ENCODE data around the gene PHF5A. TPM values are rescaled to one million over a fixed set of nuclear protein-coding genes. Genes with fewer than 3 reads are reported as not detected.
"Not testable (repeated sequence)": the region's sequence is repeated elsewhere in the genome, so short reads cannot be mapped to it uniquely, and the experiment has no call there.

PHF5A gene
- total RNA-seq, 1 donor from 2014 or later = 54.6 TPM

GRCh38 chr22:41436322-41437113 is 32.0 kb downstream of the PHF5A start:
- Mint-ChIP-seq H3K4me1 (ENCODE audit: unreplicated experiment) (no peaks in the 10 kb centered on the region), H3K36me3 (ENCODE audit: low read depth, unreplicated experiment) (peaks cover 17% of the 10 kb centered on the region), H3K9me3 (ENCODE audit: unreplicated experiment) (no peaks in the 10 kb centered on the region), H3K4me3 (ENCODE audit: unreplicated experiment) (no peak overlapping the region), H3K27ac (ENCODE audit: unreplicated experiment) (no peak overlapping the region), H3K27me3 (ENCODE audit: unreplicated experiment) (peaks cover 3% of the 10 kb centered on the region)
- DNase-seq (ENCODE audit: low spot score) = no peak
- TF ChIP-seq, protein P1, sequence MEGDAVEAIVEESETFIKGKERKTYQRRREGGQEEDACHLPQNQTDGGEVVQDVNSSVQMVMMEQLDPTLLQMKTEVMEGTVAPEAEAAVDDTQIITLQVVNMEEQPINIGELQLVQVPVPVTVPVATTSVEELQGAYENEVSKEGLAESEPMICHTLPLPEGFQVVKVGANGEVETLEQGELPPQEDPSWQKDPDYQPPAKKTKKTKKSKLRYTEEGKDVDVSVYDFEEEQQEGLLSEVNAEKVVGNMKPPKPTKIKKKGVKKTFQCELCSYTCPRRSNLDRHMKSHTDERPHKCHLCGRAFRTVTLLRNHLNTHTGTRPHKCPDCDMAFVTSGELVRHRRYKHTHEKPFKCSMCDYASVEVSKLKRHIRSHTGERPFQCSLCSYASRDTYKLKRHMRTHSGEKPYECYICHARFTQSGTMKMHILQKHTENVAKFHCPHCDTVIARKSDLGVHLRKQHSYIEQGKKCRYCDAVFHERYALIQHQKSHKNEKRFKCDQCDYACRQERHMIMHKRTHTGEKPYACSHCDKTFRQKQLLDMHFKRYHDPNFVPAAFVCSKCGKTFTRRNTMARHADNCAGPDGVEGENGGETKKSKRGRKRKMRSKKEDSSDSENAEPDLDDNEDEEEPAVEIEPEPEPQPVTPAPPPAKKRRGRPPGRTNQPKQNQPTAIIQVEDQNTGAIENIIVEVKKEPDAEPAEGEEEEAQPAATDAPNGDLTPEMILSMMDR (IDR thresholded peaks at IDR 0.05; ENCODE audit: unreplicated experiment) = no peak

DNA sequence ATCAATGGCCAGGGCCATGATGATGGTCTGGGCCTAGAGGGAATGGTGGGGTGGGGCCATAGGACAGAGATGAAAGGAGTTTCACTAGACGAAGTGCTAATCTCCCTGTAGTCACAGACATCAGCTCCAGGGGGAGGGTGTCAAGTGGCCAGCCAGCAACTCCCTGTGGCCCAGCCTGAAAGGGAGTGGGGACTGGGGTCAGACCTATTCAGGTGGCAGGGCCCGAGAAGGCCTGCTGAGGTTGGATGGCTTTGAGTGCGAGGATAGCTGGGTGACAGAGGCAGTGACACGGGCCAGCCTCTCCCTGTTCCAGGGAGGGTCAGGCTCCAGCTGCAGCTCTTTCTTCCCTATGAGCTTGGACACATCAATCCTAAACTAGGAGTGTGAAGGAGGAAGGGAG is 32.9 kb downstream of the PHF5A start:
- H3K27ac Mint-ChIP-seq (ENCODE audit: unreplicated experiment) = no peak overlapping the region
- DNase-seq (ENCODE audit: low spot score) = no peak
- H3K4me1 Mint-ChIP-seq (ENCODE audit: unreplicated experiment) = no peaks in the 10 kb centered on the region
- peaks cover 17% of the 10 kb centered on the region for H3K36me3 Mint-ChIP-seq (ENCODE audit: low read depth, unreplicated experiment)
- TF ChIP-seq, protein P1 (IDR thresholded peaks at IDR 0.05; ENCODE audit: unreplicated experiment) = no peak
- H3K4me3 Mint-ChIP-seq (ENCODE audit: unreplicated experiment) = peak overlapping the region; percentile 31
- H3K27me3 Mint-ChIP-seq (ENCODE audit: unreplicated experiment) = peaks cover 4% of the 10 kb centered on the region
- H3K9me3 Mint-ChIP-seq (ENCODE audit: unreplicated experiment) = no peaks in the 10 kb centered on the region

DNA sequence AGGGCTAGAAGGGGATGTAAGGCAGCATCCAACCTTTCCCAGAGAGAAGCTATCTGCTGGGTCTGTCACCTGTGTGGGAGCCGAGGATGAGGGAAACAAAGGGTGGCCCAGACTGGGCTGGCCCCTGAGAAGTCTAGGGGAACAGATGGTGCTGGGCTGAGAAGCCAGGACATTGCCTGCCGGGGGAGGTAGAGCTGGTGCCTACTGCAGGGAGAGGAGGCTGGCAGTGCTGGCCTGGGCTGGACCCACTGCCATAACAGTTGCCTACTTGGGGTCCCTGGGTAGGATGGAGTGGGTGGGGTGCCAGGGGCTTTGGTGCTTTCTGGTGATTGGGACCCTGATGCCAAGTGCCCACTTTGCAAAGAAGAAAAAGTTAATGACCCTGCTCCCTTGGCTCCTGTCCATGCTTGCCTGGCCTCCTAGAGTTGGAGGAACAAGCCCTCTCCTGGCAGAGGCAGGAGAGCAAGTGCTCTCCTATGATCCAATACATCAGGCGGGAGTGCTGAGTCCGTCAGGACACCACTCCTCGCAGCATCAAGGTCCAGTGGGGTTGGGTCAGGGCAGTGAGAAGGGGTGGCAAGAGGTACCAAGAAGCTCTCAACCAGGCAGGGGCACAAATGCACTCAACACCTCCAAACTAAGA is 34.0 kb downstream of the PHF5A start:
- peaks cover 17% of the 10 kb centered on the region for H3K36me3 Mint-ChIP-seq (ENCODE audit: low read depth, unreplicated experiment)
- not testable (repeated sequence) for H3K9me3 Mint-ChIP-seq (ENCODE audit: unreplicated experiment); H3K27me3 Mint-ChIP-seq (ENCODE audit: unreplicated experiment); DNase-seq (ENCODE audit: low spot score); H3K4me3 Mint-ChIP-seq (ENCODE audit: unreplicated experiment); H3K4me1 Mint-ChIP-seq (ENCODE audit: unreplicated experiment); H3K27ac Mint-ChIP-seq (ENCODE audit: unreplicated experiment)

- DNase-seq (ENCODE audit: low spot score); H3K4me3 Mint-ChIP-seq (ENCODE audit: unreplicated experiment); H3K9me3 Mint-ChIP-seq (ENCODE audit: unreplicated experiment); H3K27me3 Mint-ChIP-seq (ENCODE audit: unreplicated experiment); H3K4me1 Mint-ChIP-seq (ENCODE audit: unreplicated experiment); H3K27ac Mint-ChIP-seq (ENCODE audit: unreplicated experiment): not testable (repeated sequence)
- peaks cover 17% of the 10 kb centered on the region for H3K36me3 Mint-ChIP-seq (ENCODE audit: low read depth, unreplicated experiment)
Measured at GRCh38 chr22:41433480-41433879, 35.0 kb downstream of the PHF5A start.

- no peak for DNase-seq (ENCODE audit: low spot score)
- Mint-ChIP-seq H3K4me3 (ENCODE audit: unreplicated experiment) (peak overlapping the region; percentile 26), H3K9me3 (ENCODE audit: unreplicated experiment) (no peaks in the 10 kb centered on the region), H3K4me1 (ENCODE audit: unreplicated experiment) (no peaks in the 10 kb centered on the region), H3K27ac (ENCODE audit: unreplicated experiment) (no peak overlapping the region), H3K27me3 (ENCODE audit: unreplicated experiment) (peaks cover 6% of the 10 kb centered on the region), H3K36me3 (ENCODE audit: low read depth, unreplicated experiment) (peaks cover 18% of the 10 kb centered on the region)
- TF ChIP-seq, protein P1 (IDR thresholded peaks at IDR 0.05; ENCODE audit: unreplicated experiment) = no peak
Measured at GRCh38 chr22:41431656-41432055, 36.8 kb downstream of the PHF5A start.

DNA sequence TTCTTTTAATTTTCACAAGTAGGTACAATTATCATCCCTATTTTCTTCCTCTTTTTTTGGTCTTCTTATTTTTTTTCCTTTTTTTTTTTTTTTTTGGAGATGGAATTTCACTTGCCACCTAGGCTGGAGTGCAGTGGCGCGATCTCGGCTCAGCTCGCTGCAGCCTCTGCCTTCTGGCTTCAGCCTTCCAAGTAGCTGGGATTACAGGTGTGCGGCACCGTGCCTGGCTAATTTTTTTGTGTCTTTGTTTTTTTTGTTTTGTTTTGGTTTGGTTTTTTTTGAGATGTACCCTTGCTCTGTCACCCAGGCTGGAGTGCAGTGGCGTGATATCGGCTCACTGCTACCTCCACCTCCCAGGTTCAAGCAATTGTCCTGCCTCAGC is 38.5 kb downstream of the PHF5A start:
- no peaks in the 10 kb centered on the region for H3K9me3 Mint-ChIP-seq (ENCODE audit: unreplicated experiment)
- H3K4me1 Mint-ChIP-seq (ENCODE audit: unreplicated experiment) = no peaks in the 10 kb centered on the region

More for the DNA sequence above, 38.5 kb downstream of the PHF5A start:
- H3K27ac Mint-ChIP-seq (ENCODE audit: unreplicated experiment) = no peak overlapping the region
- no peak overlapping the region for H3K4me3 Mint-ChIP-seq (ENCODE audit: unreplicated experiment)
- TF ChIP-seq, protein P1 (IDR thresholded peaks at IDR 0.05; ENCODE audit: unreplicated experiment) = no peak
- peaks cover 5% of the 10 kb centered on the region for H3K36me3 Mint-ChIP-seq (ENCODE audit: low read depth, unreplicated experiment)
- DNase-seq (ENCODE audit: low spot score) = no peak
- peaks cover 6% of the 10 kb centered on the region for H3K27me3 Mint-ChIP-seq (ENCODE audit: unreplicated experiment)

Data from endothelial cell (in vitro differentiated cells).